H1 (cell line): ENCODE results near the gene RLBP1. TPM values are rescaled to one million over a fixed set of nuclear protein-coding genes. Genes with fewer than 3 reads are reported as not detected.

Experiments
- CTCF ChIA-PET: fragments of 300-600 bp; sonication (Branson Sonifier 250); formaldehyde crosslinking; loops from one replicate; lab custom pipeline; 2021; ENCODE audit not compliant: partially characterized antibody; lab: Charles Lee
- POLR2A ChIA-PET: fragments of 300-600 bp; sonication (Branson Sonifier 250); formaldehyde crosslinking; loops from one replicate; lab custom pipeline; 2021; ENCODE audit warnings: inconsistent platforms; ENCODE audit not compliant: partially characterized antibody; lab: Charles Lee
- DNase-seq, 2 experiments: peaks; one replicate each; pipeline versions ENCODE4 v3.0.0 to v3.0.0-alpha.2; 2010 to 2022; ENCODE audit warnings: low spot score in 2 of 2, low read depth in 1 of 2, mixed read lengths in 1 of 2
- FAIRE-seq: peaks from 2 replicates; lab custom pipeline; 2011; peaks lifted over from hg19 to GRCh38; lab: Jason Lieb, UNC
- H2AFZ ChIP-seq: 2 replicates; pipeline ENCODE4 v1.8.1; 2012; ENCODE audit warnings: low read length, inconsistent platforms
- H2AK5ac ChIP-seq: 2 replicates; pipeline ENCODE4 v1.6.1; 2013; ENCODE audit warnings: low read depth, low read length
- H2BK120ac ChIP-seq: replicated peaks from 2 replicates; pipeline ENCODE3; 2013; ENCODE audit warnings: low read depth, low read length, inconsistent platforms
- H2BK12ac ChIP-seq: 2 replicates; pipeline ENCODE4 v1.6.1; 2013; ENCODE audit warnings: low read depth, low read length
- H2BK15ac ChIP-seq: 2 replicates; pipeline ENCODE4 v1.6.1; 2013; ENCODE audit warnings: low read length
- H2BK20ac ChIP-seq: 2 replicates; pipeline ENCODE4 v1.6.1; 2013; ENCODE audit warnings: low read length
- H2BK5ac ChIP-seq: 2 replicates; pipeline ENCODE4 v1.6.1; 2013; ENCODE audit warnings: low read depth, low read length
- H3K14ac ChIP-seq: 2 replicates; pipeline ENCODE4 v1.6.1; 2013; ENCODE audit warnings: inconsistent platforms; ENCODE audit not compliant: insufficient read length
- H3K18ac ChIP-seq: 2 replicates; pipeline ENCODE4 v1.6.1; 2013; ENCODE audit warnings: low read length; ENCODE audit errors: extremely low read depth
- H3K23ac ChIP-seq: 2 replicates; pipeline ENCODE4 v1.6.1; 2013; ENCODE audit warnings: inconsistent platforms; ENCODE audit not compliant: insufficient read length
- H3K23me2 ChIP-seq: 2 replicates; pipeline ENCODE4 v1.6.1; 2013; ENCODE audit warnings: low read depth, low read length
- H3K27ac ChIP-seq: 2 replicates; pipeline ENCODE4 v1.6.1; 2011; ENCODE audit warnings: low read depth, low read length, inconsistent platforms
- H3K27me3 ChIP-seq, 4 experiments: replicated peaks in 1 of 4; 1 replicate in 1 of 4; 2 replicates in 3 of 4; pipeline versions ENCODE4 v1.6.1 to v1.8.1; 2011 to 2013; ENCODE audit warnings: low read length in 3 of 4, mild to moderate bottlenecking in 3 of 4, inconsistent platforms in 2 of 4, mixed read lengths in 2 of 4, moderate library complexity in 1 of 4; ENCODE audit not compliant: control insufficient read depth in 3 of 4, insufficient read depth in 3 of 4; ENCODE audit errors: extremely low read depth in 1 of 4
- H3K36me3 ChIP-seq, 4 experiments: 2 replicates each; pipeline versions ENCODE4 v1.6.1 to v1.8.1; 2011 to 2013; ENCODE audit warnings: mild to moderate bottlenecking in 4 of 4, low read length in 3 of 4, moderate library complexity in 2 of 4, control low read depth in 1 of 4, inconsistent platforms in 1 of 4; ENCODE audit not compliant: insufficient read depth in 4 of 4, control insufficient read depth in 2 of 4
- H3K4ac ChIP-seq: replicated peaks from 2 replicates; pipeline ENCODE3; 2013; ENCODE audit warnings: low read length, low read depth, mixed read lengths, inconsistent platforms; ENCODE audit not compliant: insufficient read length
- H3K4me1 ChIP-seq, 4 experiments: replicated peaks in 1 of 4; 1 replicate in 1 of 4; 2 replicates in 3 of 4; pipeline versions ENCODE4 v1.6.1 to v1.8.1; 2011 to 2013; ENCODE audit warnings: low read length in 3 of 4, inconsistent platforms in 2 of 4, mixed read lengths in 1 of 4; ENCODE audit not compliant: insufficient read depth in 4 of 4, control insufficient read depth in 3 of 4
- H3K4me2 ChIP-seq, 2 experiments: 2 replicates each; pipeline versions ENCODE4 v1.6.1 to v1.8.1; 2011 to 2013; ENCODE audit warnings: low read depth in 2 of 2, low read length in 2 of 2, control low read depth in 1 of 2, inconsistent platforms in 1 of 2, mild to moderate bottlenecking in 1 of 2; ENCODE audit not compliant: insufficient read depth in 1 of 2
- H3K4me3 ChIP-seq, 4 experiments: fragments of 200-600, 300-600 bp in 1 of 4; sonication (generic), shearing (Covaris generic), sonication (Bioruptor Twin) in 1 of 4; 2 replicates each; pipeline versions ENCODE4 v1.5.1 to v1.8.1; 2011 to 2016; ENCODE audit warnings: low read length in 4 of 4, low read depth in 3 of 4, control low read depth in 2 of 4, inconsistent platforms in 2 of 4, mild to moderate bottlenecking in 2 of 4, mixed read lengths in 1 of 4, moderate library complexity in 1 of 4; ENCODE audit not compliant: insufficient read depth in 2 of 4; ENCODE audit errors: extremely low read depth in 1 of 4
- H3K56ac ChIP-seq: replicated peaks from 2 replicates; pipeline ENCODE3; 2013; ENCODE audit warnings: low read depth, mild to moderate bottlenecking, mixed read lengths, low read length, inconsistent platforms; ENCODE audit not compliant: insufficient read length
- H3K79me1 ChIP-seq: 2 replicates; pipeline ENCODE4 v1.6.1; 2013; ENCODE audit warnings: low read depth, low read length, control low read depth
- H3K79me2 ChIP-seq, 2 experiments: 2 replicates each; pipeline versions ENCODE4 v1.6.1 to v1.8.1; 2012 to 2013; ENCODE audit warnings: low read length in 2 of 2, mild to moderate bottlenecking in 2 of 2, inconsistent platforms in 1 of 2; ENCODE audit not compliant: insufficient read depth in 2 of 2, control insufficient read depth in 1 of 2
- H3K9ac ChIP-seq, 4 experiments: replicated peaks in 1 of 4; 1 replicate in 1 of 4; 2 replicates in 3 of 4; pipeline versions ENCODE4 v1.6.1 to v1.8.1; 2011 to 2013; ENCODE audit warnings: low read depth in 3 of 4, low read length in 3 of 4, control low read depth in 2 of 4, mild to moderate bottlenecking in 2 of 4, moderate library complexity in 2 of 4, inconsistent platforms in 1 of 4; ENCODE audit errors: extremely low read depth in 1 of 4
- H3K9me3 ChIP-seq, 2 experiments: 2 replicates each; pipeline versions ENCODE4 v1.6.1 to v1.8.1; 2012 to 2013; ENCODE audit warnings: mild to moderate bottlenecking in 2 of 2, moderate library complexity in 2 of 2, control low read depth in 1 of 2, inconsistent platforms in 1 of 2, low read depth in 1 of 2, low read length in 1 of 2, mixed read lengths in 1 of 2; ENCODE audit not compliant: insufficient read depth in 2 of 2
- H4K20me1 ChIP-seq, 2 experiments: replicated peaks in 1 of 2; 2 replicates each; pipeline versions ENCODE3 to v1.8.1; 2011 to 2013; ENCODE audit warnings: inconsistent platforms in 2 of 2, low read length in 2 of 2, mild to moderate bottlenecking in 1 of 2; ENCODE audit not compliant: insufficient read depth in 2 of 2, control insufficient read depth in 1 of 2
- H4K5ac ChIP-seq: 2 replicates; pipeline ENCODE4 v1.6.1; 2013; ENCODE audit warnings: low read length, low read depth, mixed read lengths, inconsistent platforms; ENCODE audit not compliant: insufficient read length
- H4K8ac ChIP-seq: 2 replicates; pipeline ENCODE4 v1.8.0; 2013; ENCODE audit warnings: mild to moderate bottlenecking, moderate library complexity, low read length, inconsistent platforms; ENCODE audit not compliant: insufficient read depth; ENCODE audit errors: extremely low read depth
- H4K91ac ChIP-seq: replicated peaks from 2 replicates; pipeline ENCODE3; 2013; ENCODE audit warnings: low read length, mixed read lengths, inconsistent platforms; ENCODE audit not compliant: insufficient read length
- ATF3 ChIP-seq: IDR thresholded peaks from 2 replicates; pipeline ENCODE4 v1.6.1; 2011; ENCODE audit warnings: low read depth, mild to moderate bottlenecking, low read length; ENCODE audit not compliant: insufficient read depth
- CHD2 ChIP-seq: IDR thresholded peaks from 2 replicates; pipeline ENCODE4 v1.6.1; 2012; ENCODE audit warnings: low read length, improper control_type of control experiment
- FOSL1 ChIP-seq: IDR thresholded peaks from 2 replicates; pipeline ENCODE4 v1.6.1; 2011; ENCODE audit warnings: mild to moderate bottlenecking, low read depth, low read length, moderate library complexity; ENCODE audit not compliant: insufficient read depth
- GABPA ChIP-seq: IDR thresholded peaks from 2 replicates; pipeline ENCODE4 v1.6.1; 2011; ENCODE audit warnings: mild to moderate bottlenecking, low read length, moderate library complexity, borderline replicate concordance; ENCODE audit not compliant: insufficient read depth
- JUND ChIP-seq: IDR thresholded peaks from 2 replicates; pipeline ENCODE4 v1.6.1; 2011; ENCODE audit warnings: mild to moderate bottlenecking, improper control_type of control experiment, low read length
- KDM4A ChIP-seq: IDR thresholded peaks from one replicate; pipeline ENCODE4 v1.7.1; 2012; ENCODE audit warnings: low read depth, mild to moderate bottlenecking, moderate library complexity, low read length, inconsistent platforms; ENCODE audit not compliant: severe bottlenecking
- YY1 ChIP-seq: IDR thresholded peaks from 2 replicates; pipeline ENCODE4 v1.6.1; 2011; ENCODE audit warnings: low read depth, mild to moderate bottlenecking, low read length
- WGBS, 2 experiments: shearing (Covaris generic) in 1 of 2; methylation state at CpG; one replicate each; pipeline versions ENCODE4 v1.1.6 to v1.1.7; 2013 to 2015; ENCODE audit warnings: low lambda C conversion rate in 2 of 2, mixed read lengths in 2 of 2, inconsistent platforms in 1 of 2, low coverage in 1 of 2, missing lambda C conversion rate in 1 of 2; ENCODE audit not compliant: insufficient replicate concordance in 2 of 2, insufficient coverage in 1 of 2, insufficient read length in 1 of 2; ENCODE audit errors: extremely low coverage in 1 of 2, missing lambda C conversion rate in 1 of 2; 5-methylcytosine and 5-hydroxymethylcytosine counted together
- polyA plus RNA-seq, 7 experiments: library from polyadenylated mRNA; depleted of rRNA in 3 of 7; stranded (reverse) in 5 of 7; unstranded in 2 of 7; fragments of >200 nt in 5 of 7; fragments of 200-250 nt in 2 of 7; gene quantifications; 1 replicate in 5 of 7; 2 replicates in 1 of 7; 4 replicates in 1 of 7; pipeline versions ENCODE4 v1.2.1 to v1.2.3, GENCODE V29; 2011 to 2013; ENCODE audit warnings: missing spikeins in 2 of 7, mixed read lengths in 2 of 7
- total RNA-seq: library from RNA; stranded (reverse); fragmentation: NEBNext Ultra II Directional; extraction: Animal tissue kit (Norgen Biotek cat#: 25700); gene quantifications from 2 replicates; pipeline ENCODE4 v1.2.1, GENCODE V29; 2021

The RLBP1 gene
- total and polyA plus RNA-seq, 2 of the 8 experiments (the other 6 are each of a cell fraction or from before 2014, with no cell fraction given): 0.05 TPM; not detected in 1

GRCh38 chr15:89247446-89247845, 26.1 kb upstream of the RLBP1 start:
- Histone ChIP-seq H4K91ac (no peak overlapping the region), H3K36me3 (peaks cover 6 to 28% (median 21%) of the 10 kb centered on the region in 4 experiments; a peak in 6 of 8 replicates), H3K14ac (no peak overlapping the region), H3K79me2 (peaks cover 4 to 36% of the 10 kb centered on the region in 2 experiments; a peak in 3 of 4 replicates), H3K23ac (no peak overlapping the region), H4K8ac (no peak overlapping the region), H2BK5ac (no peak overlapping the region), H3K27me3 (peaks cover 0 to 2% (median 0%) of the 10 kb centered on the region in 4 experiments; a peak in 3 of 7 replicates), H4K5ac (no peak overlapping the region), H3K79me1 (peaks cover 3% of the 10 kb centered on the region; the same call in 1 of the 2 replicates), H3K9me3 (0 out of 4 replicates have a peak, but pooled peaks cover 0 to 3% of the 10 kb centered on the region in 2 experiments), H3K4me3 (no peak overlapping the region), H2BK120ac (no peak overlapping the region), H3K4me1 (peaks cover 0 to 9% (median 3%) of the 10 kb centered on the region in 4 experiments; a peak in 5 of 7 replicates), H2BK20ac (no peak overlapping the region), H2BK12ac (no peak overlapping the region), H3K27ac (no peak overlapping the region), H3K23me2 (no peaks in the 10 kb centered on the region; the same call in 1 of the 2 replicates), H4K20me1 (peaks cover 0 to 3% of the 10 kb centered on the region in 2 experiments), H2AFZ (no peak overlapping the region), H3K56ac (no peak overlapping the region), H3K18ac (no peak overlapping the region), H3K4ac (no peak overlapping the region), H3K9ac (no peak overlapping the region), H3K4me2 (no peak overlapping the region), H2AK5ac (no peak overlapping the region), H2BK15ac (no peak overlapping the region)
- no peak for DNase-seq
- ChIA-PET CTCF (interaction anchor here (0.9 to 1.2 kb wide), 2 partner anchors 25 to 247 kb away, joined by 3 to 4 read pairs; no protein-coding TSS in a partner anchor), POLR2A (no interaction called here)
- FAIRE-seq: no peak
- TF ChIP-seq ATF3: no peak
- no peak for TF ChIP-seq JUND
- no peak for TF ChIP-seq KDM4A
- no peak for TF ChIP-seq CHD2
- no peak for TF ChIP-seq FOSL1
- TF ChIP-seq YY1: no peak
- no peak for TF ChIP-seq GABPA
- WGBS, 2 experiments: 82% methylated on average over 2 of the region's 2 CpGs; no CpG with 5 or more reads in 1 of the 2 experiments
